ENCODE data around the gene VPS35.

VPS35 gene

DNA sequence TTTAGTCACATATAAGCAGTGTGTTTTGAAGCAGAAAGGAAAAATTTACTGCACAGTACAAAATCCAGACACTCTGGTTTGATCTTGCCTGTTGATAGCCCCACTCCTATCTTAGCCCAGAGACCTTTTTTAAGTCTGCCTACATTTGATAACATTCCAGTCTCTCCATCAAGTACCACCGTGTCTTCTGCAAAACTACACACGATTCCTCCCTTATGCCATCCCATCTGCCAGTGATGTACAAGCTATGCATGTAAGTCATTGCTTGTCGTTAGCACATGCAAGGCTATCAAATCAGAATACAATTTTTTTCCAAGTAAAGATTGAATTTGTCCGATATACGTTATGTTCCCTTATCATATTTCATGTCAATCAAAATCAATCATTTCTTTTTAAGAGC is 82.7 kb downstream of the VPS35 start:
- DNase-seq = no peak
